H4 (cell line): ENCODE measurements around the gene GSAP. TPM values are rescaled to one million over a fixed set of nuclear protein-coding genes. Genes with fewer than 3 reads are reported as not detected.

Experiments
- DNase-seq: peaks from one replicate; pipeline ENCODE4 v3.0.0-alpha.2; 2015; ENCODE audit warnings: low spot score
- total RNA-seq: library from RNA; depleted of rRNA; stranded (reverse); fragments of >200 nt; shearing (Covaris generic); gene quantifications from 2 replicates; pipeline ENCODE4 v1.2.3, GENCODE V29; 2014; rRNA removed

The GSAP gene
- total RNA-seq, 1 experiment from 2014 or later: 5.0 TPM

GRCh38 chr7:77284005-77284404, 132.1 kb downstream of the GSAP start:
- no peak for DNase-seq

DNA sequence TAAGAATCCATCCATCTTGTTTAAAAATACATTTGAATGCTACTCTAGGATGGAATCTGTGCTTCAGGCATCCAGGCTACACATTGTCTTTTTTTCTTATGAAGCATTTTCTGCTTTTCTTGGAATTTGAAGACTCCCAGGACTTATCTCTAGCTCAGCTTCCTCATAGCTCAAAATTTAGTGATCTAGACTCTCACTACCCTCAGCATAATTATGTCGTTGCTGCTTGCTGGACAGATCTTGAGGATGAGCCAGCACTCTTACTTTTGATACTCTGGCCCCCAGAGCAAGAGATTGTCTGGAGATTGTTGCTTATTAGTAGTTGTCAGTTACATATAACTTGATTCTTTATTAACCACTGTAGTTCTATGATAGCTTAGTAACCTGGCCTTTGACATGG, 133.3 kb downstream of the GSAP start:
- DNase-seq: no peak

DNA sequence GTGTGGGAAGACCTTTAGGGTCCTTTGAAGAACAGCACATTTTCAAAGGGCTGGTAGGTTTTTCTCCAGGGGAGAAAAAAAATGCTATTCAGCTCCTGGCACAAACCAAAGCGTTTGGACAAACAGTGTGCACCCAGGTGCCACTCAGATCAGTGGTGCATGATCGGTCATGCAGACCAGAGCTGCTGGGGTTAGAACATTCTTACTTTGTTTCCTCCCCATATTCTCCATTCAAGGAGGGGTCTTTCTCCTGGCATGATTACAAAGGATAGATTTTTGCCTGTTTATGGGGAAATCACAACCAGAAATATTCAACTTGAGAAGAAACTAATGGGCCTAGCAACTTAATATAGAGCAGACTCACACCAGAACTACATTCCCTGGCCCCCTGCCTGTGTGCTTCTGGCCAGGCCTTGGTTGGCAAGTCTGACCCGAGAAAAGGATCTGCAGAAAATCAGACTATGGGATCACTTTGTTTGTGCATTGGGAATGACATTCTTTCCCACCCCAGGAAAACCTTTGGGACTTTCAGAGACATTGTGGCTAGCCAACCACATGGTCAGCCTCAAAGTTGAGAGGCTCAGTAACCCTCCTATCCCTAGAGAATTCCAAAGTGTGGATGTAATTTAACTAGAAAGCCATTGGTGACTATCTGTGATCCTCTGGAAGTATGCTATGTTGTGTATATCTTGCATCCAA, 134.2 kb downstream of the GSAP start:
- no peak for DNase-seq

GRCh38 chr7:77276120-77276519, 140.0 kb downstream of the GSAP start:
- peak; percentile 50 for DNase-seq

- peak; percentile 90 for DNase-seq
Measured at GRCh38 chr7:77275663-77276062, 140.5 kb downstream of the GSAP start.

- DNase-seq: no peak
Measured at GRCh38 chr7:77271766-77272165, 144.4 kb downstream of the GSAP start.

GRCh38 chr7:77270094-77270480, 146.1 kb downstream of the GSAP start:
- DNase-seq: no peak

- DNase-seq: no peak
Measured at GRCh38 chr7:77269360-77270093, 146.6 kb downstream of the GSAP start.

GRCh38 chr7:77266291-77266794, 149.8 kb downstream of the GSAP start:
- no peak for DNase-seq

GRCh38 chr7:77265666-77266065, 150.5 kb downstream of the GSAP start:
- DNase-seq: no peak

DNA sequence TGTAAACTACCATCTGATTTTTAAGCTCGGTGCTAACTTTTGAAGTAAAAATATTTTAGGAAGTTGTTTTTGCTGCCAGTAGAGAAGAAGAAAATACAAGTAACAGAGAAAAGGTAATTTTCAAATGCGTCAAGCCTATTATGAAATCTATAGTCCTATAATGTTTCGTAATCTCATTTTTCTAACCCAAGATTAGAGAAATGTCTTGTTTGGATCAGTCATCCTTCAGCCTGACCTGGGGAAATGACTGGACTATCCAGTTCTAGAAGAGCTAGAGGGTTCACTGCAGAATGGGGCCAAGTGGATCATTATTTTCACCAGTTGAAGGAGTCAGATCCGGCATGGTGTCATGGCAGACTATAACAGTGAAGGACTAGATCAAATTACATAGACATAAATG, 153.8 kb downstream of the GSAP start:
- no peak for DNase-seq

Other genes with a start within 250 kb of the GSAP start
- not detected in 2 replicates for gene FGL2, start 216.5 kb downstream of the GSAP start, total RNA-seq
- gene PTPN12, start 120.9 kb upstream of the GSAP start, total RNA-seq: 23.8 and 24.4 TPM in 2 replicates